Dermis microvascular lymphatic vessel endothelial cell (primary cell): ENCODE results near the gene AP4E1. TPM values are rescaled to one million over a fixed set of nuclear protein-coding genes. Genes with fewer than 3 reads are reported as not detected.
"Not testable (repeated sequence)": the region's sequence is repeated elsewhere in the genome, so short reads cannot be mapped to it uniquely, and the experiment has no call there.

ENCODE experiments used
- DNase-seq, 2 donors: peaks; one replicate each; pipeline versions ENCODE4 v3.0.0 to v3.0.0-alpha.2; 2010; ENCODE audit warnings: low read depth in 2 of 2
- total RNA-seq: library from RNA; depleted of rRNA; stranded (reverse); fragments of >200 nt; gene quantifications from 2 replicates; pipeline ENCODE4 v1.2.1, GENCODE V29; 2014

Gene AP4E1
- total RNA-seq, 1 donor from 2014 or later, result 10.5 TPM

- DNase-seq, result no peak
Observed at GRCh38 chr15:50944672-50945071, 36.2 kb downstream of the AP4E1 start.

DNA sequence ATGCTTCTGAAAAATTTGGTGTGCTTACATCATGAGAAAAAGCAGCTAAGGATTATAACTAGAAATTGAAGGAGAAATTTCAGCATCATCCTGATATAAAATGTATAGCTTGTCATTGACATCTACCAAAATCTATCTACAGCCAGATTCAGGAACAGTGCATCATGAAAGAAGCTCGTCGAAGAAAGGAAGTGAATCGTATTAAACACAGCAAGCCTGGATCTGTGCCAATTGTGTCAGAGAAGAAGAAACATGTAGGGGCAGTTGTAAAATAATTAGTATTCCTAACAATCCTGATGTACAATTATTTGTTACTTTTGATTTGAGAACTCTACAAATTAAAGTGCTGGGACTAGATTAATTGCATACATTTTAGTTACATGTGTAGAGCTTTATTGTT lies 37.2 kb downstream of the AP4E1 start:
- peak in 1 of 2 donors; percentile 35 for DNase-seq

- DNase-seq, result not testable (repeated sequence)
Observed at GRCh38 chr15:50950745-50951144, 42.3 kb downstream of the AP4E1 start.

GRCh38 chr15:50953302-50953701 lies 44.8 kb downstream of the AP4E1 start:
- DNase-seq, result no peak

DNA sequence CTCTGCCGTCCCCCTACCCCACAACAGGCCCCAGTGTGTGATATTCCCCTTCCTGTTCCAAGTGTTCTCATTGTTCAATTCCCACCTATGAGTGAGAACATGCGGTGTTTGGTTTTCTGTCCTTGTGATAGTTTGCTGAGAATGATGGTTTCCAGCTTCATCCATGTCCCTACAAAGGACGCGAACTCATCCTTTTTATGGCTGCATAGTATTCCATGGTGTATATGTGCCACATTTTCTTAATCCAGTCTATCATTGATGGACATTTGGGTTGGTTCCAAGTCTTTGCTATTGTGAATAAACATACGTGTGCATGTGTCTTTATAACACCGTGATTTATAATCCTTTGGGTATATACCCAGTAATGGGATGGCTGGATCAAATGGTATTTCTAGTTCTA lies 46.4 kb downstream of the AP4E1 start:
- not testable (repeated sequence) for DNase-seq

GRCh38 chr15:50959717-50960116 lies 51.2 kb downstream of the AP4E1 start:
- DNase-seq, result no peak

- no peak for DNase-seq
Observed at GRCh38 chr15:50964075-50964474, 55.6 kb downstream of the AP4E1 start.

GRCh38 chr15:50968353-50968752 lies 59.9 kb downstream of the AP4E1 start:
- no peak for DNase-seq

DNA sequence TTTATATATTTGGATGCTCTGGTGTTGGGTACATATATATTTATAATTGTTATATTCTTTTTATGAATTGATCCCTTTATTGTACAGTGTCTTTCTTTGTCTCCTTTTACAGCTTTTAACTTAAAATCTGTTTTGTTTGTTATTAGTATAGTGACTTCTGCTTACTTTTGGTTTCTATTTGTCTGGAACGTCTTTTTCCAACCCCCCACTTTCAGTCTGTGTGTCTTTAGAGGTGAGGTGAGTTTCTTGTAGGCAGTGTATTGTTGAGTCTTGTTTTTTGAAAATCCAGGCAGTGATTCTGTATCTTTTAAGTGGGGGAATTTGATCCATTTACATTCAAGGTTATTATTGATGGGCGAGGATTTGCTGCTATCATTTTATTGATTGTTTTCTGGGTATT lies 62.0 kb downstream of the AP4E1 start:
- no peak for DNase-seq

DNA sequence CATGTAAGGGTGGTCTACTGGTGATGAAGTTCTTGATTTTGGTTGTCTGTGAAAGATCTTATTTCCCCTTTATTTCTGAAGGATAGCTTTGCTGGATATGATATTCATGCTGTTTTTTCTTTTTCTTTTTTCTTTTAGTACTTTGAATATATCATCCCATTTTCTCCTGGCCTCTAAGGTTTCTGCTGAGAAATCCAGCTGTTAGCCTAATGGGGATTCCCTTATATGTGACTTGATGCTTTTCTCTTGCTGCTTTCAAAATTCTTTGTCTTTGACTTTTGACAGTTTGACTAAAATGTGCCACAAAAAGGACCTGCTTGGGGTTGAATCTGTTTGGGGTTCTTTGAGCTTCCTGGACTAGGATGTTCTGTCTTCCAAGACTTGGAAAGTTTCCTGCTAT lies 62.6 kb downstream of the AP4E1 start:
- no peak for DNase-seq

DNA sequence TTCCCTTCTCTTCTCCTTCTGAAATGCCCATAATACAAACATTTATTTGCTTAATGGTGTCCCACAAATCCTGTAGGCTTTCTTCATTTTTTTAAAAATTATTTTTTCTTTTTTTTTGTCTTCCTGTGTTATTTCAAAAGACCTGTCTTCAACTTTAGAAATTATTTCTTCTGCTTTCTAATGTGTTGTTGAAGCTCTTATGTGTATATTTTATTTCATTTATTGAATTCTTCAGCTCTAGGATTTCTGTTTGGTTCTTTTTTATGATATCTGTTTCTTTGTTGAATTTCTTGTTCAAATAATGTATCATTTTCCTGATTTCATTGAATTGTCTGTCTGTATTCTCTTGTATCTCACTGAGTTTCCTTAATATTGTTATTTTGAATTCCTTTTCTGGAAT lies 63.1 kb downstream of the AP4E1 start:
- DNase-seq, result no peak

DNA sequence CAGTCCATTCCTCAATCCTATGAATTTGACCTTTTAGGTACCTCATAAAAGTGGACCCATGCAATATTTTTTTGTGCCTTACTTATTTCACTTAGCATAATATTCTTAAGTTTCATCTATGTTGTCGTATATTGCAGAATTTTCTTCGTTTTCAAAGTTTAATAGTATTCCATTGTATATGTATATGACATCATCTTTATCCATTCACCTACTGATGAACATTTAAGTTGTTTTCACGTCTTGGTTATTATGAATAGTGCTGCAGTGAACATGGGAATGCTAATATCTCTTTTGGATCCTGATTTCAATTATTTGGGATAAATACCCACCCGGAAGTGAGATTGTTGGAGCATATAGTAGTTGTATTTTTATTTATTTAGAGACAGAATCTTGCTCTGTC lies 65.1 kb downstream of the AP4E1 start:
- DNase-seq, result no peak

- DNase-seq, result peak; percentile 9 to 41
Observed at GRCh38 chr15:50977162-50977561, 68.7 kb downstream of the AP4E1 start.

- DNase-seq, result no peak
Observed at GRCh38 chr15:50978580-50978979, 70.1 kb downstream of the AP4E1 start.

- DNase-seq, result no peak
Observed at GRCh38 chr15:50979041-50979440, 70.6 kb downstream of the AP4E1 start.

GRCh38 chr15:50993598-50993997 lies 85.1 kb downstream of the AP4E1 start:
- no peak for DNase-seq

GRCh38 chr15:50996641-50997040 lies 88.2 kb downstream of the AP4E1 start:
- no peak for DNase-seq

DNA sequence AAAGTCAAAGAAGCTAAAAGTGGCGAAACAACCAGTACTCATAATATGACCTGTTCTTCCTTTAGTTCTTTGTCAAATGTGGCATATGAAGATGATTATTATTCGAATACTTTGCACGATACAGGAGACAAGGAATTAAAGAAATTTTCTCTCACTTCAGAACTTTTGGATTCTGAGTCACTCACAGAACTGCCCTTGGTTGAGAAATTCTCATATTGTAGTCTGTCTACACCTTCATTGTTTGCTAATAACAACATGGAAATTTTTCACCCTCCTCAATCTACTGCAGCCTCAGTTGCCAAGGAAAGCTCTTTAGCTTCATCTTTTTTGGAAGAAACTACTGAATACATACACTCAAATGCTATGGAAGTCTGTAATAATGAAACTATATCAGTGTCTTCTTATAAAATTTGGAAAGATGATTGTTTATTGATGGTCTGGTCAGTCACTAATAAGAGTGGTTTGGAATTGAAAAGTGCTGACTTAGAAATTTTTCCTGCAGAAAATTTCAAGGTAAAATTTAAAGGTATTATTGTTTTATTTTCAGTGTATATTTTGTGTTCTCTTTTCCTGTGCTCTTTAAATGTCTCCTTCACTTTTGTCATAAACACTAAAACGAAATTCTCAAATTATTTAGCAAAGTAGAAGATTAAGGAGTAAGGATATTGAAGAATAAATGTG lies 89.0 kb downstream of the AP4E1 start:
- DNase-seq, result no peak

GRCh38 chr15:51004103-51004551 lies 95.6 kb downstream of the AP4E1 start:
- DNase-seq, result no peak

DNA sequence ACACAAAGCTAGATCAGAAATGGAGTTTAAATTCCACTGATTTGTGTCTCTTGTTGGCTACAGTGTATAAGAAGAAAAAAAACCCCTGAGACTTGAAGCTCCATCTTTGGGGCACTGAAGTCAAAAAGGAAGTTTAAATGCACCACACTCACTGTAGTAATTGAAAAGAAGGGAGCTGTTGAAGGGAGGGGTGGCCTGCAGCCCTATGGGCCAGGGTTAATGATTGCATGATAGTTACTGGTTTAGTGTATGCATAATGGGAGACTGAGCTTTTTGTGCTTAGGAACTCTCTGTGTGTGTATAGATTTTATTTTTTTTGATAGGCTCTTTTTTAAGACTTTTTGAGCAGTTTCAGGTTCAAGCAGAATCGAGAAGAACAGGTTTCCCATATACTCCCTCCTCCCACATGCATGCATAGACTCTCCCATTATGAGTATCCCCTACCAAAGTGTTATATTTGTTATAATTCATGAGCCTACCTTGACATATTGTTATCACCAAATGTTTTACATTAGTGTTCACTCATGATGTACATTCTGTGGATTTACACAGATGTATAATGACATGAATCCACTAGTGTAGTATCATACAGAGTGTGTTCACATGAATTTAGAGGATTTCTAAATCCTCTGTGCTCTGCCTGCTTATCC lies 98.0 kb downstream of the AP4E1 start:
- DNase-seq, result no peak

GRCh38 chr15:51007131-51007666 lies 98.7 kb downstream of the AP4E1 start:
- DNase-seq, result no peak

- peak in 1 of 2 donors; percentile 19 for DNase-seq
Observed at GRCh38 chr15:51011212-51011611, 102.7 kb downstream of the AP4E1 start.

- DNase-seq, result peak; percentile 9 to 16
Observed at GRCh38 chr15:51016615-51017014, 108.1 kb downstream of the AP4E1 start.
